ENCODE data around the gene SLC51A.

SLC51A gene

GRCh38 chr3:196260784-196261183 is 44.5 kb downstream of the SLC51A start:
- DNase-seq (ENCODE audit: low read depth in 1 of 2, low spot score in 1 of 2), result no peak
- no peak overlapping the region for H3K27ac ChIP-seq (replicated peaks)
- H3K4me3 ChIP-seq (replicated peaks; ENCODE audit: insufficient read depth, low read length), result no peak overlapping the region
- TF ChIP-seq CTCF (IDR thresholded peaks at IDR 0.05; ENCODE audit: insufficient read depth, low read length) (no peak), REST (IDR thresholded peaks at IDR 0.05; ENCODE audit: insufficient replicate concordance, low read depth) (no peak), POLR2AphosphoS5 (IDR thresholded peaks at IDR 0.05; ENCODE audit: low read depth) (no peak), GABPA (IDR thresholded peaks at IDR 0.05; ENCODE audit: low read depth) (no peak), SPI1 (IDR thresholded peaks at IDR 0.05; ENCODE audit: borderline replicate concordance, low read depth) (no peak)
- no peaks in the 10 kb centered on the region for H3K27me3 ChIP-seq (ENCODE audit: insufficient read depth, poor library complexity, severe bottlenecking)

- H3K27me3 ChIP-seq (ENCODE audit: insufficient read depth, poor library complexity, severe bottlenecking), result no peaks in the 10 kb centered on the region
- no peak for DNase-seq (ENCODE audit: low read depth in 1 of 2, low spot score in 1 of 2)
- TF ChIP-seq CTCF (IDR thresholded peaks at IDR 0.05; ENCODE audit: insufficient read depth, low read length), result no peak
- TF ChIP-seq REST (IDR thresholded peaks at IDR 0.05; ENCODE audit: insufficient replicate concordance, low read depth), result no peak
- no peak for TF ChIP-seq SPI1 (IDR thresholded peaks at IDR 0.05; ENCODE audit: borderline replicate concordance, low read depth)
- no peak for TF ChIP-seq GABPA (IDR thresholded peaks at IDR 0.05; ENCODE audit: low read depth)
- no peak for TF ChIP-seq POLR2AphosphoS5 (IDR thresholded peaks at IDR 0.05; ENCODE audit: low read depth)
- H3K27ac ChIP-seq (replicated peaks), result no peak overlapping the region
- H3K4me3 ChIP-seq (replicated peaks; ENCODE audit: insufficient read depth, low read length), result no peak overlapping the region
Observed at GRCh38 chr3:196263819-196264218, 47.5 kb downstream of the SLC51A start.

GRCh38 chr3:196268284-196269163 is 52.2 kb downstream of the SLC51A start:
- Histone ChIP-seq H3K4me3 (replicated peaks; ENCODE audit: insufficient read depth, low read length) (no peak overlapping the region), H3K27me3 (ENCODE audit: insufficient read depth, poor library complexity, severe bottlenecking) (no peaks in the 10 kb centered on the region), H3K27ac (replicated peaks) (no peak overlapping the region)
- DNase-seq (ENCODE audit: low read depth in 1 of 2, low spot score in 1 of 2), result peak in 1 of 2 experiments; percentile 25
- peak; percentile 32; the same call in 1 of the 2 replicates for TF ChIP-seq SPI1 (IDR thresholded peaks at IDR 0.05; ENCODE audit: borderline replicate concordance, low read depth)
- no peak for TF ChIP-seq GABPA (IDR thresholded peaks at IDR 0.05; ENCODE audit: low read depth)
- no peak for TF ChIP-seq POLR2AphosphoS5 (IDR thresholded peaks at IDR 0.05; ENCODE audit: low read depth)
- no peak for TF ChIP-seq REST (IDR thresholded peaks at IDR 0.05; ENCODE audit: insufficient replicate concordance, low read depth)
- TF ChIP-seq CTCF (IDR thresholded peaks at IDR 0.05; ENCODE audit: insufficient read depth, low read length), result no peak
